GM12872 (cell line): ENCODE measurements around the gene JDP2.

Experiments
- TF ChIP-seq, protein P1 (sequence below): IDR thresholded peaks from 3 replicates; pipeline ENCODE4 v1.5.1; 2011; ENCODE audit warnings: low read depth, mild to moderate bottlenecking, low read length, moderate library complexity; ENCODE audit not compliant: insufficient read depth

The JDP2 gene

DNA sequence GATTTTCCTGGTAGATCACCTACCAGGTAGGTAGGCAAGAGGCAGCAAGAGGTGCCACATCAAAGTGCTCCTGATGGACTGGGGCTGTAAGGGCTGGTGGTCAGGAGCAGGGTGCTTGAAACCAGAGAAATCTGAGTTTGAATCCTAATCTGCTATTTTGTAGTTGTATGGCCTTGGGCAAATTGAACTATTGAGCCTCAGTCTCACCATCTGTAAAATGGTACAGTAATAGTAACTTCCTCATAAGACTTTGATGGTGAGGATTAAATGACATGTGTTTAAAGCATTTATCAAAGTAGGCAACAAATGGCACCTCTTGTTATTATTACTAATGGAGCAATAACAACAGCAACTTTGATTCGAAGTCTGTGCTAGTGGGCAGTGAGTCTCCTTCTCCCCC lies 32.0 kb downstream of the JDP2 start:
- TF ChIP-seq, protein P1, sequence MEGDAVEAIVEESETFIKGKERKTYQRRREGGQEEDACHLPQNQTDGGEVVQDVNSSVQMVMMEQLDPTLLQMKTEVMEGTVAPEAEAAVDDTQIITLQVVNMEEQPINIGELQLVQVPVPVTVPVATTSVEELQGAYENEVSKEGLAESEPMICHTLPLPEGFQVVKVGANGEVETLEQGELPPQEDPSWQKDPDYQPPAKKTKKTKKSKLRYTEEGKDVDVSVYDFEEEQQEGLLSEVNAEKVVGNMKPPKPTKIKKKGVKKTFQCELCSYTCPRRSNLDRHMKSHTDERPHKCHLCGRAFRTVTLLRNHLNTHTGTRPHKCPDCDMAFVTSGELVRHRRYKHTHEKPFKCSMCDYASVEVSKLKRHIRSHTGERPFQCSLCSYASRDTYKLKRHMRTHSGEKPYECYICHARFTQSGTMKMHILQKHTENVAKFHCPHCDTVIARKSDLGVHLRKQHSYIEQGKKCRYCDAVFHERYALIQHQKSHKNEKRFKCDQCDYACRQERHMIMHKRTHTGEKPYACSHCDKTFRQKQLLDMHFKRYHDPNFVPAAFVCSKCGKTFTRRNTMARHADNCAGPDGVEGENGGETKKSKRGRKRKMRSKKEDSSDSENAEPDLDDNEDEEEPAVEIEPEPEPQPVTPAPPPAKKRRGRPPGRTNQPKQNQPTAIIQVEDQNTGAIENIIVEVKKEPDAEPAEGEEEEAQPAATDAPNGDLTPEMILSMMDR = no peak

DNA sequence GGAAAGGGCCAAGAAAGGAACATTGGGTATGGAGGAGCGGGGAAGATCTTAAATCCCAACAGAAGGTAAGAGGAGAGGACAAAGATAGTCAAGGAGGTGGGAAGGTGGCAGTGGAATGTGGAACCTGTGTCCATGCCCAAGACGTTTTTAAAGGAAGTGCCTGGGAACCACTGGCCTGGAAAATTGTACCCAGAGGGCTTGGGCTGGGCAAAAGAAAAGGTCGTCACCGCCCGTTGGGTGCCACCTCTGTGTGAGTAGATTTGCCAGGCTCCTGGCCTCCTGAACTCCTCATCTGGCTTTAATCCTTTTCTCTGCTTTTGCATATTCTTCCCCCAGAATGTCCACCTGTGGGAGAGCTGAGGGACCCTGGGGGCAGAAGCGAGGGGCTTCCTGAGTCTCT lies 32.6 kb downstream of the JDP2 start:
- TF ChIP-seq, protein P1 = no peak

DNA sequence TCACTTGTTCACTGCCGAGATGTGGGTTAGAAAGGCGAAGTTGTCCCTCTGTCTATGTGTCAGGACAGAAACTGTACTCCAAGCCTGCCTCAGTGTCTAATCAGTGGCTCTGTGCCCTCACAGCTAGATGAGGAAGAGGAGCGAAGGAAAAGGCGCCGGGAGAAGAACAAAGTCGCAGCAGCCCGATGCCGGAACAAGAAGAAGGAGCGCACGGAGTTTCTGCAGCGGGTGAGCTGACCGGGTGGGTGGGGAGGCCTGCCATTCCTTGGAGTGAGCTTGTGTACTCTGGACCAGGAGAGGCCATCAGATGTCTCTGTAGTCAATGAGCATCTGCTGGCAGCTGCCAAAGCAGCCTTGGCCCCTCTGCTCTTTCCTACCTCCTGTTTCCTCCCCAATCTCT lies 33.5 kb downstream of the JDP2 start:
- TF ChIP-seq, protein P1 = no peak

DNA sequence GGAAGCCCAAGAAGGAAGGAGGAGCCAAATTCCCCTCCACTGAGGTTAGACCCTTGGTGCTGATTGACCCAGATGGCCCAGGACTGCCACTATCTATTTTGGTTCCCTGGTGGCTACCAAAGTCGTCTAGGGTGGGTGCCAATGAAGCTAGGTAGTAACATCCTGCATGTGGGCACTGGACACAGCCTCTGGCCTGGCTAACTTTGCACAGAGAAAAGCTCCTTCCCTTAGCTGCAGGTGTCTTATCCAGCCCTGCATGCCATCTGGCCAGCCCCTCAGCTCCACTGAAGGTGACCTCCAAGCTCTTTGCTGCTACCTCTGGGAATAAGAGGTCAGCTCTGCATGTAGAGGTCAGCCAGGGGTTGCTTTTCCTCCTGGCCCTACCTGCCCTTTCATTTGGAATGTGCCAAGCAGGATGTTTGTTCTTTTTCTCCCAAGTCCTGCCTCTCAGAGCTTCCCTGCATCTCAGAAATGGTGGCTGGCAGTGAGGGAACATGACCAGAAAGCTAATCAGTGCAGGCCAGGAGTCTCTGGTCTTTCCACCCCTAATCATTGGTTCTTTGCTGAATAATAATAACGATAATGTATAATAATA lies 34.0 kb downstream of the JDP2 start:
- TF ChIP-seq, protein P1 = no peak

DNA sequence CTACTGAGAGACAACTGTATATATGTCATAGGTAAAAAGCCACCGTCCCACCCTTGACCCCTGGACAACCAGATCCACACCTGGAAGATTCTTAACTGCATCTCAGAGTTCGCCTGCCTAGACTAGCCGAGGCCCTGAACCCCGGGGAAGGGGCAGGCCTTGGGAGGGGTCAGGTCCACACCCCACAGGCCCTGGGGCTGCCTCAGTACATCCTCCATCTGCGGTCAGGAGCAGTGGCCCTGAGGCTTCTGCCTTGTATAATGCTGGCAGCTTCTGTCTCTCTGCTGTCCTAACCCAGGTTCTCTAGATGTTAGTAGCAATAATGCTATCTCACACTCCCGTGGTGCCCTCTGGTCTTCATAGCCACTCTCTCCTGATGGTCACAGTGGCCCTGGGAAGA lies 36.8 kb downstream of the JDP2 start:
- TF ChIP-seq, protein P1 = no peak

DNA sequence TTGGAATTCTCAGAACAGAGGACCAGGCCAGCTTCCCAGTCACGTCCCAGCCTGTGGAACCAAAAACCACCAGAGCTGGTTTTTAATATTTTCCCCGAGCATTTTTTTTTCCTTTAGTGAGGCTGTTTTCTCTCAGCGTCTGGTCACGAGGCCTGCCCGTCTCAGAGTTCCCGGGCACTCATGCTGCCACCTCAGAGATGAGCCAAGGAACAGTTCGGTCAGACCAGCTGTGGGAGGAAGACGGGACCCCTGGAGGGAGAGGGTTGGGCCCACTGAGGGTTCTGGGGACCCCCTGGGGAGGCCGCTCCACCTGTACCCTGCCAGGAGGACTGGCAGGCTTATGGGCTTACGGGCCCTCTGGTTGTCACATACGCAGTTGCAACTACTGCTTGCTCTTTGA lies 39.9 kb downstream of the JDP2 start:
- TF ChIP-seq, protein P1 = no peak

DNA sequence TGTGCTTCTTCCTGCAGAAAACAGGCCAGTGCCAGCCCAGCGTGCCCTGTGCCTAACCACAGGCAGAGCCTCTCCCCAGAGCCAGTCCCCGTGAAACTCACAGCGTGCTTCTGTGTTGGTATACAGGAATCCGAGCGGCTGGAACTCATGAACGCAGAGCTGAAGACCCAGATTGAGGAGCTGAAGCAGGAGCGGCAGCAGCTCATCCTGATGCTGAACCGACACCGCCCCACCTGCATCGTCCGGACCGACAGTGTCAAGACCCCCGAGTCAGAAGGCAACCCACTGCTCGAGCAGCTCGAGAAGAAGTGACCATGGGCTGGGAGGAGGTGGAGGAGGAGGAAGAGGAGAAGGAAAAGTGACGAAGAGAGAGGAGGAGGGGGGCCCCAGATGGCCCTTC lies 41.3 kb downstream of the JDP2 start:
- TF ChIP-seq, protein P1 = no peak
